Esophagus squamous epithelium (tissue), 5 donors: Measurements from ENCODE around the gene BMPER. TPM values are rescaled to one million over a fixed set of nuclear protein-coding genes. Genes with fewer than 3 reads are reported as not detected.

Experiments
- DNase-seq: peaks from one replicate; lab custom pipeline; 2025; lab: John Stamatoyannopoulos, UW
- H3K27ac ChIP-seq, 4 donors: fragments of 200-600 bp; sonication (generic); one replicate each; pipeline ENCODE4 v1.5.1; 2016 to 2019; ENCODE audit warnings: mild to moderate bottlenecking in 1 of 4
- H3K27me3 ChIP-seq, 4 donors: fragments of 200-600 bp; sonication (generic); 1 replicate in 3 of 4; 2 replicates in 1 of 4; pipeline versions ENCODE4 v1.5.1 to v1.6.0; 2017 to 2021; ENCODE audit warnings: antibody characterized with exemption in 1 of 4
- H3K36me3 ChIP-seq, 3 donors: fragments of 200-600 bp; sonication (generic); one replicate each; pipeline ENCODE4 v1.5.1; 2016 to 2019
- H3K4me1 ChIP-seq, 3 donors: fragments of 200-600 bp; sonication (generic); one replicate each; pipeline ENCODE4 v1.5.1; 2017 to 2019
- H3K4me3 ChIP-seq, 4 donors: fragments of 200-600 bp; sonication (generic); 1 replicate in 3 of 4; 2 replicates in 1 of 4; pipeline ENCODE4 v1.5.1; 2016 to 2019; ENCODE audit warnings: mild to moderate bottlenecking in 2 of 4, moderate library complexity in 1 of 4
- H3K9me3 ChIP-seq, 3 donors: fragments of 200-600 bp; sonication (generic); one replicate each; pipeline ENCODE4 v1.5.1; 2016 to 2019
- POLR2A ChIP-seq, 4 donors: fragments of 450-650 bp; IDR thresholded peaks; one replicate each; pipeline ENCODE4 v1.6.1; 2017; ENCODE audit warnings: antibody characterized with exemption in 4 of 4, mild to moderate bottlenecking in 4 of 4, moderate library complexity in 3 of 4
- WGBS, 2 donors: methylation state at CpG; one replicate each; pipeline ENCODE4 v1.1.5; 2018; 5-methylcytosine and 5-hydroxymethylcytosine counted together
- intact Hi-C: fragments of 100-400 bp; cut with DNase I; formaldehyde crosslinking; loops from one replicate; pipeline ENCODE4 v1.15.0; 2022
- total RNA-seq, 4 donors: library from RNA; depleted of rRNA; stranded (reverse); fragments of >200 nt; gene quantifications; one replicate each; pipeline ENCODE4 v1.1.0, GENCODE V29; 2016
- TF ChIP-seq, protein P1 (sequence below), 6 experiments: fragments of 450-650 bp in 4 of 6; fragments of 200-600 bp in 2 of 6; sonication (generic) in 2 of 6; IDR thresholded peaks; one replicate each; pipeline ENCODE4 v1.5.1; 2016 to 2019; ENCODE audit warnings: antibody characterized with exemption in 6 of 6, mild to moderate bottlenecking in 4 of 6, moderate library complexity in 4 of 6
- donor health status: DM: yes; HTN: yes; CAD: no.

The BMPER gene
- total RNA-seq, 4 donors from 2014 or later, result 0.11 to 0.76 (median 0.34) TPM

DNA sequence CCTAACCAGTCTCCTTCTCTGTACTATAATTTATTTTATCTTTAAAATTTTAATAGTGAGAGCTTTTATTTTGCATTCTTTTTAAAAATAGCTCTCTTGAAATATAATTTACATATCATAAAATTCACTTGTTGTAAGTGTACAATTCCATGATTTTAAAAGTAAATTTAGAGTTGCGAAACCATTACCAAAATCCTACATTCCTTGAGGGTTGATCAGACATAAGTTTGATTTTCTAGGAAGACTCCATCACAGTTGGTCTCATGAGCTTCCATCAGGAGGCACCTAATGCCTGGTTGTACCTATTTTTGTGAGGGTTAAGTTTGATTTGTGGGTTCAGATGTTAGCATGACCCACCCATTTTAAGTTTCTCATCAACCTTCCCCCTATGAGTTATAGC is 108.1 kb downstream of the BMPER start:
- TF ChIP-seq POLR2A (IDR thresholded peaks at IDR 0.05), result no peak
- TF ChIP-seq, protein P1, sequence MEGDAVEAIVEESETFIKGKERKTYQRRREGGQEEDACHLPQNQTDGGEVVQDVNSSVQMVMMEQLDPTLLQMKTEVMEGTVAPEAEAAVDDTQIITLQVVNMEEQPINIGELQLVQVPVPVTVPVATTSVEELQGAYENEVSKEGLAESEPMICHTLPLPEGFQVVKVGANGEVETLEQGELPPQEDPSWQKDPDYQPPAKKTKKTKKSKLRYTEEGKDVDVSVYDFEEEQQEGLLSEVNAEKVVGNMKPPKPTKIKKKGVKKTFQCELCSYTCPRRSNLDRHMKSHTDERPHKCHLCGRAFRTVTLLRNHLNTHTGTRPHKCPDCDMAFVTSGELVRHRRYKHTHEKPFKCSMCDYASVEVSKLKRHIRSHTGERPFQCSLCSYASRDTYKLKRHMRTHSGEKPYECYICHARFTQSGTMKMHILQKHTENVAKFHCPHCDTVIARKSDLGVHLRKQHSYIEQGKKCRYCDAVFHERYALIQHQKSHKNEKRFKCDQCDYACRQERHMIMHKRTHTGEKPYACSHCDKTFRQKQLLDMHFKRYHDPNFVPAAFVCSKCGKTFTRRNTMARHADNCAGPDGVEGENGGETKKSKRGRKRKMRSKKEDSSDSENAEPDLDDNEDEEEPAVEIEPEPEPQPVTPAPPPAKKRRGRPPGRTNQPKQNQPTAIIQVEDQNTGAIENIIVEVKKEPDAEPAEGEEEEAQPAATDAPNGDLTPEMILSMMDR (IDR thresholded peaks at IDR 0.05), result no peak
- no peaks in the 10 kb centered on the region for H3K36me3 ChIP-seq
- WGBS, 2 donors, result 92 to 100% methylated on average over 1 of the region's 1 CpG
- no peaks in the 10 kb centered on the region for H3K27me3 ChIP-seq
- H3K4me3 ChIP-seq, result no peak overlapping the region
- DNase-seq, result no peak
- no peaks in the 10 kb centered on the region for H3K9me3 ChIP-seq
- intact Hi-C loops, result no loop called here
- H3K4me1 ChIP-seq, result no peaks in the 10 kb centered on the region
- H3K27ac ChIP-seq, result no peak overlapping the region

DNA sequence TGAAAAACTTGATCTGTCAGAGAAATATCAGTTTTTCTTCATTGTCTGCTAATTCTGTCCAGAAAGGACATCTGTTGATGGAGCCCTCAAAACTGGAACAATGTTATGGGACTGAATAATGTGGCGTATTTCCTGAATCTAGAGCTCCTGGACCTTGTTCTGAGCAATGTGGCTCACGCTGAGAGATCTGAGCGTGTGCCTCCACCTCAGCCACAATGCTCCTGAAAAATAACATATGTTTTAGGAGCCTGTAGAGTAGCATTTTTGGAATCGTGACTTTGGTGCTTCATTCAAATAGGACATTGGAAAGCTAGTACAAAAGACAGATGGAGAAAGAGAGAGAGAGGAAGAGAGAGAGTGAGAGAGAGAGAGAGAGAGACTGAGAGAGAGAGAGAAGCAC is 110.3 kb downstream of the BMPER start:
- whole genome bisulfite sequencing, 2 donors, result 65 to 77% methylated on average over 2 to 3 of the region's 4 CpGs

DNA sequence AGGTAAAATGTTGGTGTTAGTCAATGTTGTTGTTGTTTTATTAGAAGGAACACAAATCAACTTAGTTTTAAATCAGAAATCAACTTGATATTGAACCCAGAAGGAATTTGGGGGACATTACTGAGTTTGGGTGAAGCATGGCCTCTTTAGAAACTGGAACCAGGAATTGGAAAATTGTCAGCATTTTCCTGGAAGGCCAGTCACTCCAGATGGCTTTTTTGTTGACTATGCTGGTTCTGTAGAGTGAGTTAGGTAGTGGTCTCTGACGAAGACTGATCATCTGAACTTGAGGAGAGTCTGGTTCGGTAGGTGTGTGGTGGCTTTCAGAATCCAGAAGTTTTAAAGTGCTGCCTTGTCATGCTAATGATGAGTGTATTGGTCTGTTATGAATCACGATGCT is 111.5 kb downstream of the BMPER start:
- no peak overlapping the region for H3K4me3 ChIP-seq
- DNase-seq, result no peak
- no peak overlapping the region for H3K27ac ChIP-seq
- H3K4me1 ChIP-seq, result no peaks in the 10 kb centered on the region
- H3K36me3 ChIP-seq, result no peaks in the 10 kb centered on the region
- TF ChIP-seq POLR2A (IDR thresholded peaks at IDR 0.05), result no peak
- TF ChIP-seq, protein P1 (IDR thresholded peaks at IDR 0.05), result no peak
- no peaks in the 10 kb centered on the region for H3K27me3 ChIP-seq
- no peaks in the 10 kb centered on the region for H3K9me3 ChIP-seq
- intact Hi-C loops, result no loop called here
- WGBS, 2 donors, result 64 to 89% methylated on average over 3 of the region's 3 CpGs

More for the DNA sequence above, 110.3 kb downstream of the BMPER start:
- Histone ChIP-seq H3K4me3 (no peak overlapping the region), H3K36me3 (no peaks in the 10 kb centered on the region), H3K4me1 (no peaks in the 10 kb centered on the region), H3K9me3 (no peaks in the 10 kb centered on the region), H3K27me3 (no peaks in the 10 kb centered on the region), H3K27ac (no peak overlapping the region)
- TF ChIP-seq, protein P1 (IDR thresholded peaks at IDR 0.05), result no peak
- no peak for TF ChIP-seq POLR2A (IDR thresholded peaks at IDR 0.05)
- intact Hi-C loops, result no loop called here
- DNase-seq, result no peak

DNA sequence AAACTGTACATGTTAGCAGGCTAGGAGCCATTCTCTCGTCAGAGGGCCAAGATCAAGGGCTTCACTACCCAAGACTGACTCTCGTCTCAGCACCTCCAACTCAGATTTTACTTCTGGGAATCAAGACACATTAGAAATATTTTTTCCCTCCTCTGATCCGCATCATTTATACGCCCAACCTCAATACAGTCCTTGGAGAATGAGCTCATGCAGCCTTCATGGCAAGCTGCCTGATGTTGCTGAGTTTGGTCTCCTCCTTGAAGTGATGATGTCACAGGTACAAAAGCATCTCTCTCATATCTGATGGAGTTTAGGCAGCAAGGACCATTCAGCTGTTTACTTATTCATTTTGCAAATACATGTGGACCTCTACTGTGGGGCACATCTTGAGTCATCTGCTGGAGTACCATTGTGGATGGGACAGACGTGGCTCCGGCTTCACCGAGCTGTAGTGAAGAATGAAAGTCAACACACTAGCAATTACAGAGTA is 114.0 kb downstream of the BMPER start:
- H3K9me3 ChIP-seq, result no peaks in the 10 kb centered on the region
- intact Hi-C loops, result no loop called here
- no peaks in the 10 kb centered on the region for H3K27me3 ChIP-seq
- no peak overlapping the region for H3K4me3 ChIP-seq
- DNase-seq, result no peak
- no peaks in the 10 kb centered on the region for H3K36me3 ChIP-seq
- WGBS, 2 donors, result 85 to 88% methylated on average over 4 to 7 of the region's 7 CpGs
- TF ChIP-seq, protein P1 (IDR thresholded peaks at IDR 0.05), result no peak
- no peak for TF ChIP-seq POLR2A (IDR thresholded peaks at IDR 0.05)
- no peaks in the 10 kb centered on the region for H3K4me1 ChIP-seq
- H3K27ac ChIP-seq, result no peak overlapping the region

DNA sequence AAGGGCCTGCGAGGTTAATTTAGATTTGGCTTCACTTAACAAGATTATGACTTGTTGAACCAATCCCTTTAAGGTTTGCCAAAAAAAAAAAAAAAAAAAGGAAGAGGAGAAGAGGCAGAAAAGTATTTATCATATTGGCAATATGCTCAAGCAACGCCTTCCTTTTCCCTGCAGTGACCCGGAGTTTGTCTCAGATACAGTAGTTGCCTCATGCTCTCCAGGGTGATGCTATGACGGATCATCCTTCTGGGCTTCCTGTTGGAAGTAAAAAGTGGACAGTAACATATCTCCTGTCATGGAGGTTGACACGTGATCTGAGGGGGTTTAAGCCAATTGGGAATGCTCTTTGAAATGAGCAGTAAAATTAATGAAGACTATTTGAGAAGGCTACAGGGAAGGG is 117.3 kb downstream of the BMPER start:
- Histone ChIP-seq H3K36me3 (no peaks in the 10 kb centered on the region), H3K9me3 (no peaks in the 10 kb centered on the region), H3K27ac (no peak overlapping the region), H3K27me3 (no peaks in the 10 kb centered on the region), H3K4me3 (no peak overlapping the region), H3K4me1 (no peaks in the 10 kb centered on the region)
- intact Hi-C loops, result no loop called here
- TF ChIP-seq POLR2A (IDR thresholded peaks at IDR 0.05), result no peak
- DNase-seq, result no peak
- WGBS, 2 donors, result 66 to 73% methylated on average over 5 of the region's 5 CpGs

DNA sequence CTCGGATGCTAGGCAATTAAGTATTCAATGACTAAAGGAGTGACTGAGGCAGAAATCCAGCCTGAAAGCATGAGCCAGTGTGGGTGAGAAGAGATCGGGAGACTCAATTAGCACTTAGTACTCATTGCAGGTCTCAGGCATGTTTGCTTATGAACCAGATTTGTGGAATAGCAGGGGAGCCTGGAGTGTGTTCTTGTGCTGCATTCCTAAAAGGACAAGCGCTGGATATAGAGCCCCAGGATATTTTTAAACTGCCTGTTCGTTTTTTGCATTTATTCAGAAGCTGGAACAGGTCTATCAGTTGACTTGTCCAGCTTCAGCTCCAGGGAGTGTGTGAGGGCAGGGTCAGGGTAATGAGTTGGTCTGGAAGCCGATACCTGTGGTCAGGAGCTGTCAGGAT is 120.3 kb downstream of the BMPER start:
- DNase-seq, result no peak

More for the DNA sequence above, 120.3 kb downstream of the BMPER start:
- H3K4me1 ChIP-seq, result no peaks in the 10 kb centered on the region
- intact Hi-C loops, result no loop called here
- 38 to 59% methylated on average over 5 of the region's 5 CpGs for WGBS, 2 donors
- H3K9me3 ChIP-seq, result no peaks in the 10 kb centered on the region
- H3K27me3 ChIP-seq, result no peaks in the 10 kb centered on the region
- no peak overlapping the region for H3K27ac ChIP-seq
- no peak for TF ChIP-seq POLR2A (IDR thresholded peaks at IDR 0.05)
- TF ChIP-seq, protein P1 (IDR thresholded peaks at IDR 0.05), result no peak
- H3K36me3 ChIP-seq, result no peaks in the 10 kb centered on the region
- H3K4me3 ChIP-seq, result no peak overlapping the region
